K562 (cell line): Measurements from ENCODE around the gene IER3IP1. TPM values are rescaled to one million over a fixed set of nuclear protein-coding genes. Genes with fewer than 3 reads are reported as not detected.

Experiments used
- DACH1 ChIP-seq: fragments of 450-650 bp; IDR thresholded peaks from 2 replicates; pipeline ENCODE4 v1.6.1; 2018; ENCODE audit not compliant: partially characterized antibody
- FOSL1 ChIP-seq: fragments of 200-800 bp; sonication (Bioruptor generic); conservative IDR thresholded peaks from 2 replicates; pipeline ENCODE4 v1.6.1; 2016; ENCODE audit warnings: missing genetic modification characterization, missing compliant biosample characterization
- KLF6 ChIP-seq: fragments of 250-450 bp; sonication (Bioruptor Pico); IDR thresholded peaks from 2 replicates; pipeline ENCODE4 v1.4.0; 2020; ENCODE audit warnings: mild to moderate bottlenecking, moderate library complexity, borderline replicate concordance
- NRF1 ChIP-seq, 2 experiments: fragments of 450-650 bp; IDR thresholded peaks in 1 of 2; conservative IDR thresholded peaks in 1 of 2; 2 replicates each; pipeline ENCODE4 v1.6.1; 2014; ENCODE audit warnings: mild to moderate bottlenecking in 2 of 2
- PYGO2 ChIP-seq: fragments of 450-650 bp; IDR thresholded peaks from 2 replicates; pipeline ENCODE4 v1.6.1; 2016; ENCODE audit warnings: mild to moderate bottlenecking, missing genetic modification characterization, moderate library complexity, missing compliant biosample characterization
- SREBF1 ChIP-seq: fragments of 150-350 bp; IDR thresholded peaks from 2 replicates; pipeline ENCODE4 v1.6.1; 2014; ENCODE audit warnings: antibody characterized with exemption, low read depth, low read length, borderline replicate concordance
- ZBTB8A ChIP-seq: fragments of 450-650 bp; IDR thresholded peaks from 2 replicates; pipeline ENCODE4 v1.6.1; 2018; ENCODE audit warnings: mild to moderate bottlenecking, moderate library complexity; ENCODE audit not compliant: partially characterized antibody
- ZNF318 ChIP-seq, 2 experiments: fragments of 450-650 bp; IDR thresholded peaks; 2 replicates each; pipeline ENCODE4 v1.6.1; 2016; ENCODE audit warnings: mild to moderate bottlenecking in 2 of 2, borderline replicate concordance in 1 of 2, low read depth in 1 of 2, moderate library complexity in 1 of 2
- ZNF511 ChIP-seq: sonication (generic); formaldehyde crosslinking; IDR thresholded peaks from 2 replicates; pipeline ENCODE4 v1.8.0; 2022; ENCODE audit warnings: mild to moderate bottlenecking, missing genetic modification reagents
- polyA plus RNA-seq, 8 experiments: library from polyadenylated mRNA; depleted of rRNA in 4 of 8; stranded (reverse) in 5 of 8; unstranded in 3 of 8; fragments of >200 nt; fragmentation: Nextera tagmentation in 2 of 8; fragmentation: Illumina TruSeq in 1 of 8; extraction: Ambion mirVana in 2 of 8; extraction: Trizol in 1 of 8; gene quantifications; 2 replicates each; pipeline versions ENCODE4 v1.2.1 to v1.2.3, GENCODE V29; 2011 to 2014; ENCODE audit warnings: inconsistent platforms in 1 of 8, missing spikeins in 1 of 8
- total RNA-seq, 7 experiments: library from RNA; depleted of rRNA in 6 of 7; stranded (reverse); fragments of >200 nt in 6 of 7; fragmentation: Illumina TruSeq in 2 of 7; extraction: Trizol in 2 of 7; gene quantifications; 2 replicates each; pipeline versions ENCODE4 v1.2.1 to v1.2.3, GENCODE V29; 2011 to 2021; ENCODE audit warnings: low replicate concordance in 1 of 7
- TF ChIP-seq, protein P1 (sequence below): sonication (generic); formaldehyde crosslinking; IDR thresholded peaks from 2 replicates; pipeline ENCODE4 v1.8.0; 2022; ENCODE audit warnings: missing genetic modification reagents, mild to moderate bottlenecking, moderate library complexity, borderline replicate concordance
- TF ChIP-seq, protein P2 (sequence below): fragments of 250-450 bp; sonication (Bioruptor Pico); IDR thresholded peaks from 2 replicates; pipeline ENCODE4 v1.4.0; 2020

IER3IP1 gene
- total and polyA plus RNA-seq, 9 of the 15 experiments (the other 6 are each of a cell fraction or from before 2014, with no cell fraction given), result 9.0 to 38.2 (median 19.9) TPM

DNA sequence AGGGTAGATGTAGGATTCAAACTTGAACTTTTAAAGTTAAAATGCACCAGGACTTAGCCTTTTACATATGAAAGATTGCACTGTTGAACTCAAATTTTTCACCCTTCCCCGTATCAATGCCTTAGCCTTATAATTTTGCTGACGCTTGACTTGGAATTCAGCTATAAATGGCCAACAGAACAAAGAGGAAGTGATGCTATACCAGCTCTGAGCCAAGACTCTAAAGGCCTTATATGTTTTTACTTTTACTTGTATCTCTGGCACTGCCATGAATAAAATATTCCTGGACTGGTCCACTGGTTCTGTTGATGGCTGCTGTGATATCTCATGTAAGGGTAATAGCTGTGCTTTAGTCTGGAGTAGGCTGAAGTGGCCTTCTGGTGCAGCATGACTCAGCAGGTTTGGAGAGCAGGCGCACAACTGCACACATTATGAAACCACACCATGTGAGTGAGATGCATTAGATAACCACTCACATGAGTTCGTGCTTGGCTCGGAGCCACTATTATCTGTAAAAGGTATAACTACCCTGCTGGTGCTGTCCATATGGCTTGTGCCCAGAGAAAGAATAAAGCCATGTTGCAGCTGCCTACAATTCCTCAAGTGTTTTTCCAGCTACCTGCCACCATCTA is 8.4 kb upstream of the IER3IP1 start (continued):
- TF ChIP-seq ZNF318 (IDR thresholded peaks at IDR 0.05; ENCODE audit: borderline replicate concordance in 1 of 2, low read depth in 1 of 2) (peak in 1 of 2 experiments; percentile 83; a peak in 2 of 4 replicates), ZNF511 (CRISPR knock-in tag) (no peak), DACH1 (peak; percentile 36), PYGO2 (tag) (no peak), SREBF1 (no peak), KLF6 (CRISPR knock-in tag) (no peak), FOSL1 (tag) (peak; percentile 52; the same call in 1 of the 2 replicates), ZBTB8A (no peak), NRF1 (conservative IDR thresholded peaks at IDR 0.05 in 1 of 2, IDR thresholded peaks at IDR 0.05 in 1 of 2) (peak; percentile 79 to 85)
- TF ChIP-seq, protein P1, sequence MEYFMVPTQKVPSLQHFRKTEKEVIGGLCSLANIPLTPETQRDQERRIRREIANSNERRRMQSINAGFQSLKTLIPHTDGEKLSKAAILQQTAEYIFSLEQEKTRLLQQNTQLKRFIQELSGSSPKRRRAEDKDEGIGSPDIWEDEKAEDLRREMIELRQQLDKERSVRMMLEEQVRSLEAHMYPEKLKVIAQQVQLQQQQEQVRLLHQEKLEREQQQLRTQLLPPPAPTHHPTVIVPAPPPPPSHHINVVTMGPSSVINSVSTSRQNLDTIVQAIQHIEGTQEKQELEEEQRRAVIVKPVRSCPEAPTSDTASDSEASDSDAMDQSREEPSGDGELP (CRISPR knock-in tag), result peak; percentile 61
- TF ChIP-seq, protein P2, sequence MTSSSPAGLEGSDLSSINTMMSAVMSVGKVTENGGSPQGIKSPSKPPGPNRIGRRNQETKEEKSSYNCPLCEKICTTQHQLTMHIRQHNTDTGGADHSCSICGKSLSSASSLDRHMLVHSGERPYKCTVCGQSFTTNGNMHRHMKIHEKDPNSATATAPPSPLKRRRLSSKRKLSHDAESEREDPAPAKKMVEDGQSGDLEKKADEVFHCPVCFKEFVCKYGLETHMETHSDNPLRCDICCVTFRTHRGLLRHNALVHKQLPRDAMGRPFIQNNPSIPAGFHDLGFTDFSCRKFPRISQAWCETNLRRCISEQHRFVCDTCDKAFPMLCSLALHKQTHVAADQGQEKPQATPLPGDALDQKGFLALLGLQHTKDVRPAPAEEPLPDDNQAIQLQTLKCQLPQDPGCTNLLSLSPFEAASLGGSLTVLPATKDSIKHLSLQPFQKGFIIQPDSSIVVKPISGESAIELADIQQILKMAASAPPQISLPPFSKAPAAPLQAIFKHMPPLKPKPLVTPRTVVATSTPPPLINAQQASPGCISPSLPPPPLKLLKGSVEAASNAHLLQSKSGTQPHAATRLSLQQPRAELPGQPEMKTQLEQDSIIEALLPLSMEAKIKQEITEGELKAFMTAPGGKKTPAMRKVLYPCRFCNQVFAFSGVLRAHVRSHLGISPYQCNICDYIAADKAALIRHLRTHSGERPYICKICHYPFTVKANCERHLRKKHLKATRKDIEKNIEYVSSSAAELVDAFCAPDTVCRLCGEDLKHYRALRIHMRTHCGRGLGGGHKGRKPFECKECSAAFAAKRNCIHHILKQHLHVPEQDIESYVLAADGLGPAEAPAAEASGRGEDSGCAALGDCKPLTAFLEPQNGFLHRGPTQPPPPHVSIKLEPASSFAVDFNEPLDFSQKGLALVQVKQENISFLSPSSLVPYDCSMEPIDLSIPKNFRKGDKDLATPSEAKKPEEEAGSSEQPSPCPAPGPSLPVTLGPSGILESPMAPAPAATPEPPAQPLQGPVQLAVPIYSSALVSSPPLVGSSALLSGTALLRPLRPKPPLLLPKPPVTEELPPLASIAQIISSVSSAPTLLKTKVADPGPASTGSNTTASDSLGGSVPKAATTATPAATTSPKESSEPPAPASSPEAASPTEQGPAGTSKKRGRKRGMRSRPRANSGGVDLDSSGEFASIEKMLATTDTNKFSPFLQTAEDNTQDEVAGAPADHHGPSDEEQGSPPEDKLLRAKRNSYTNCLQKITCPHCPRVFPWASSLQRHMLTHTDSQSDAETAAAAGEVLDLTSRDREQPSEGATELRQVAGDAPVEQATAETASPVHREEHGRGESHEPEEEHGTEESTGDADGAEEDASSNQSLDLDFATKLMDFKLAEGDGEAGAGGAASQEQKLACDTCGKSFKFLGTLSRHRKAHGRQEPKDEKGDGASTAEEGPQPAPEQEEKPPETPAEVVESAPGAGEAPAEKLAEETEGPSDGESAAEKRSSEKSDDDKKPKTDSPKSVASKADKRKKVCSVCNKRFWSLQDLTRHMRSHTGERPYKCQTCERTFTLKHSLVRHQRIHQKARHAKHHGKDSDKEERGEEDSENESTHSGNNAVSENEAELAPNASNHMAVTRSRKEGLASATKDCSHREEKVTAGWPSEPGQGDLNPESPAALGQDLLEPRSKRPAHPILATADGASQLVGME (CRISPR knock-in tag), result no peak
